Suppressor macrophage treated with lipopolysaccharide for 1 hour (primary cell): ENCODE results near the gene ATP2B1.
"Not testable (repeated sequence)": the region's sequence is repeated elsewhere in the genome, so short reads cannot be mapped to it uniquely, and the experiment has no call there.

ENCODE experiments used
- DNase-seq, 3 donors: peaks; one replicate each; pipeline ENCODE4 v3.0.0-alpha.2; 2020 to 2022

ATP2B1 gene

DNA sequence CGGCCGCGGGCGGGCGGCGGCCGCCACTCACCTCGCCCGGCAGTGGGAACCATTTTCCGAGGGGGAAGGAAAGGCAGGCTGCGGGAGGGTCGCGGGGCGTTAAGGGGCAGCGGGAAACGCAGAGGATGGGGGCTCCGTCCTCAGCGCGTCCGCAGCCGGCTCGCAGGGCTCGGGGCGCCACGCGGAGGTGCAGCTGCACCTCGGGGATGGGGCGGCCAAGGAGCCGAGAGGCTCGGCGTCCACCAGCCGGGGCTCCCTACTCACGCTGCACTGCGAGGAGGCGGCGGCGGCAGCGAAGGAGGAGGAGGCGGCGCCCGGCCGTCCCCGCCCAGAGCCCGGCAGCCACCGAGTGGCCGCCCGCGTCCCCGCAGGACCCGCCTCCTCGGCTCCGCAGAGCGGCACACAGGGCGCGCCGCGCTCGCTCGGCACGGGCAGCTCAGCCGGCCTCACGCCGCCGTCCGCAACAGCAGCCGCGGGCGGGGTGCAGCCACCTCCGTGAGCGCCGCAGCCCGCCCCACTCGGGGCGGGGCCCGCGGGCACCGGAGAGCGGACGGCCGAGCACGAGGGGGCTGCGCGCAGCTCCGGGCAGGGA lies at the start of gene ATP2B1:
Gene ATP2B1, minus strand, starts transcription at position 274 of the 592 bp plus-strand sequence. CDS start 52,952 bp downstream, outside the sequence.
- DNase-seq, result peak; percentile 93 to 96 (median 94)

DNA sequence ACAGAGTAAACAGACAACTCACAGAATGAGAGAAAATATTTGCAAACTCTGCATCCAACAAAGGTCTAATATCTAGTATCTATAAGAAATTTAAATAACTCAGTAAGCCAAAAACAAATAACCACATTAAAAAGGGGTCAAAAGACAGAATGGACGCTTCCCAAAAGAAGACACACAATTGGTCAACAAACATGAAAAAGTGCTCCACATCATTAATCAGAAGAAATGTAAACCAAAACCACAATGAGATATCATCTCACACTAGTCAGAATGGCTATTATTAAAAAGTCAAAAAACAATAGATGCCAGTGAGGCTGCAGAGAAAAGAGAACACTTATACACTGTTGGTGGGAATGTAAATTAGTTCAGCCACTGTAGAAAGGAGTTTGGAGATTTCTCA lies 49.3 kb upstream of the ATP2B1 start:
- DNase-seq, result not testable (repeated sequence)

DNA sequence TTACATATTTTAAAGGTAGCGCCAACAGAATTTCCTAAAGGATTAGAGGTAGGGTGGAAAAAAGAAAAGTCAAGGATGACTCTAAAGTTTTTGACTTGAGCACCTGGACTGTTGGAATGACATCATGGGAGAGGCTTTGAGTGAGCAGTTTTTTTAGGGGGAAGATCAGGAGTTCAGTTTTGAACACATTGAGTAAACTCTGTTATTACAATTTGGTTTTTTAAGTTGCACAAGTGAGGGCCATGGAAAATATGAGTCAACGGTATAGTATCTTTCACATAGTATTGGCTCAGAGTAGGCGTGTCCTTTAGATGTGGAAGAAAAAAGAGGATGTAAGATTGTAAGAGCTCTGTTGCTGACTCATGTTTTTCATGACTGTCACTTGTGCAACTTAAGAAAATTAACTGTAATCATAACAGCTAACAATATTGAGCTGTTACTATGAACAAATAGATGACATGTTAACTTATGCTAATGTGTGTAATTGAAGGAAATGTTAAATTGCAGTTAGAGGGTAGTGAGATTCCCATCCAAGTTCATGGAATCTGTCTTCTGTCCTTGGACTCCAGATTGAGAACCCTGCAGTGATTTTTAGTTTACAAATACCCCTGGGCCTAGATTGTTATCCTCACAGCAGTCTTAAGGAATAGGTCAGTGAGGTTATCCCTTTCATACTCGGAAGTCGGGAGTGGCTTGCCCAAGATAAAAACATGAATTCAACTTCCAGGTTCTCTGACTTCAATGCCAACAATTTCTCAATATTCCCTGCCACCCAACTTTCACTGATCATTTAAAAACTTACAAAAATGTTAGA lies 48.2 kb upstream of the ATP2B1 start:
- DNase-seq, result peak; percentile 91 to 100 (median 99)

DNA sequence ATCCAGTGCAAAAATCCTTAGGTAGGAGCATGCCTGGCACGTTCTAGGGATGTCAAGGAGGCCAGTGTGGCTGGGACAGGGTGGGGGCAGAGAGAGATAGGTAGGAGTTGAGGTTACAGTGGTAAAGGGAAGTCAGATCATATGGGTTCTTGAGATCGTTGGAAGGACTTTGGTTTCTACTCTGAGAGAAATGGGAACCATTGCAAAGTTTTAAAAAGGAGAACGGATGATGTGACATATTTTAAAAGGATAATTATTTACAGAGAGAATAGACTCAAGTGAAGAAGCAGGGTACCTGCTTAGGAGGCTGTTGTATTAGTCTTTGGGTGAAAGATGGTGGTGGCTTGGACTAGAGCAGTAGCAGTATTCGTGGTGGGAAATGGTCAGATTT lies 47.6 kb upstream of the ATP2B1 start:
- DNase-seq, result peak; percentile 33 to 59 (median 54)

DNA sequence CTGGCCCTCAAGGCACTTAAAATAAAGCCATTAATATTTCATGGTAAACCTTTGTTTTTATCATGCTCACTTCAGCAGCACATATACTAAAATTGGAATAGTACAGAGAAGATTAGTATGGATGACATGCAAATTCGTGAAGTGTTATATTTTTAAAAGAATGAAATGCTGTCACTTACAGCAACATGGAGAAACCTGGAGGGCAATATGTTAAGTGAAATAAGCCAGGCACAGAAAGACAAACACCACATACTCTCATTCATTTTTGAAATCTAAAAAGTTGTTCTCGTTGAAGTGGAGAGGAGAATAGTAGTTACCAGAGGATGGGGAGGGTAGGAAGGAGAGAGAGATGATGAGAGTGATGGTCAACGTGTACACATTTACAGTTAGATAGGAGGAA lies 45.4 kb upstream of the ATP2B1 start:
- no peak for DNase-seq

DNA sequence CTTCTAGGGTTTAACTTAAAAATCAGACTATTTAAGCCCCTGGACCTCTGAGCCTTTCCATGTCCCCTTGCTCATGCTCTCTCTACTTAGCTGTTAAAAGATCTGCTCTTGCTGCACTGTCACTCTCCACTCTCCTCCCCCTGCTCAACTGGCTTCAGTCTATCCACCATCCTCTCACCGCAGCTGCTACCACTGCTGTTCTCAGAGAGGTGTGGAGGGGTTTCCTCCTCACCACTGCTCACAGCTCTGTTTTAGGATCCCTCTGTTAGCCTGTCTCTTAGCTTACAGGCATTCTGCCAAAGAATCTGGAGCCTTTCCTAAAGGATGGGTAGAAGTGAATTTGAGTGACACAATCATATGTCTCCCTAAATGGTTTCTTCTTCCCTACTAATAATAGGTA lies 43.7 kb upstream of the ATP2B1 start:
- no peak for DNase-seq

DNA sequence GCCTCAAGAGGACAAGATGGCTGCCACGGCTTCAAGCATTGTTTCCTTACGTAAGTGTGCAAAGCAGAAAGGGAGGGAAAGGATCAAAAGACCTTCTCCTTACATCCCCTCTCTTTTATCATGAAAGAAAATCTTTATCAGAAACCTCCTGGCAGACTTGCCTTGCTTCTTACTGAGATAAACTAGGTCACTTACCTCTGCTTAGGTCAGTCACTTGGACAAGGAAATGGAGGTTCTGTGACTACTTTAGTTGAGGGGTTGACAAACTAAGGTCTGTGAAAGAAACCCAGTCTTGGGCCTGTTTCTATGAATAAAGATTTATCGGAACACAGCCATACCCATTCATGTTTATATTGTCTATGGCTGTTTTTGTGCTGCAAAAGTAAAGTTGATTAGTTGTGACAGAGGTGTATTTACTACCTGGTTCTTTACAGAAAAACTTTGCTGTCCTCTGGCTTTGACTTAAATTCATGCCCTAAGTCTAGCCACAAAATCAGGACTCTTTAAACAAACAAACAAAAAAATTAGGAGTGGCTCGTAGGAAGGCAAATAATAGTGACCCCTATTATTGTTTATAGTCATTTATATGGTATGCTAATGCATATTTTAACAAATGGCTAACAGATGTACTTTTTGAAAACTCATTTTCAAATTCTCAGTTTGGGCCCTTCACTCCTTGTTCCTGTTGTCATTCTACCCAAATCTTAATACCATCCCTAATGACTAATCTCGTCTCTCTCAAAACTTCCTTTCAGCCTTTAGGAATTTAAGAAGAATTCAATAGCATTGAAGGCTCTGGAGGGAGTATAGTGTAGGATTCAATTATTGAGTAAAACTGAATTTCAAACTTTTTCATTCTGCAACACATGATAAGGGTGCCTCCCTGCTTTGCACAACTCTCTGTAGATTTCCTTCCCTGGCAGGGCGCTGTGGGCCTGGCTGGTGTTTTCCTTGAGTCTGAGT lies 42.0 kb upstream of the ATP2B1 start:
- DNase-seq, result peak; percentile 41 to 62 (median 57)

DNA sequence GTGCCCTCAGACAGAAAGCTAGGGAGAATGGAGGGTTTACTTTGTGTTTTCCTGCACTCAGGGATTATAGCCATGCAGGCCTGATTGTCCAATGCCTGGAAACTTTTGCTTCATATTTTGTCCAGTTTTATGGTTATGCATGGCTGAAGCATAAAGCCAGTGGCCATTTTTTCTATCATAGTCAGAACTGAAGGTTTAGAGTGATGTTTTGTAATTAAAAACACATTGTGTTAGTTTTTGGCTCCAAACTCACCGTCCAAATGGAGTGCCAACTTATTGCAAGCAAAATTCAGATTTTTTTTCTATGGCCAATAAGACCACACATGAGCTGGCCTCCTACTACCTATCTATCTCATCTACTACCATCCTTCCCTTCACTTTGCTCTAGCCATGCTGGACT lies 40.2 kb upstream of the ATP2B1 start:
- DNase-seq, result no peak

DNA sequence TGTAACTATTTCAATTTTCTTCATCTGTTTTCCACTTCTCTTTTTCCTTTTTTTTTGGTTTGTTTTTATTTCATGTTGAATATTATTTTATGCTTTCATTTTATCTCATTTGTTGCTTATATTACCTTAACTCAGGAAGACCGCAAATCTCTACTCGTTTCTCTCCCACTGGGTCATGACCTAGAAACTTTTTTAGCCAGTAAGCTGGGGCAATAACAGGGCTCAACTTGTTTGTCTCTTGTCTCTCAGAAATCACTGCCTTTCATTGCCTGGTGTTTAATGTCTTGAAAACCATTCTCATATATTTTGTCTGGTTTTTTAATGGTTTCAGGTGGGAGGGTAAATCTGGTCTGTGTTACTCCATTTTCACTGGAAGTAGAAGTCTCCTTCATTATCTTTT lies 36.6 kb upstream of the ATP2B1 start:
- DNase-seq, result no peak

DNA sequence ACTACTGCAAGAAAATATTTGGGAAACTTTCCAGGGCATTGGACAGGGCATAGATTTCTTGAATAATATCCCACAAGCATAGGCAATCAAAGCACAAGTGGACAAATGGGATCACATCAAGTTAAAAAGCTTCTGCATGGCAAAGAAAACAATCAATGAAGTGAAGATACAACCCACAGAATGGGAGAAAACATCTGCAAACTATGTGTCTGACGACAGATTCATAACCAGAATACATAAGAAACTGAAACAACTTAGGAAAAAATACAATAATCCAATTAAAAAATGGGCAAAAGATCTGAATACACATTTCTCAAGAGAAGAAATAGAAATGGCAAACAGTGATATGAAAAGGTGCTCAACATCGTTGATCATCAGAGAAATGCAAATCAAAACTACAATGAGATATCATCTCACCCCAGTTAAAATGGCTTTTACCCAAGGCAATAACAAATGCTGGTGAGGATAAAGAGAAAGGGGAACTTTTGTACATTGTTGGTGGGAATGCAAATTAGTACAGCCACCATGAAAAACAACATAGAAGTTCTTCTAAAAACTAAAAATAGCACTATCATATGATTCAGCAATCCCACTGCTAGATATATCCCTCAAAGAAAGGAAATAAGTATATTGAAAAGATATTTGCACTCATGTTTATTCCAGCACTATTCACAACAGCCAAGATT lies 33.8 kb upstream of the ATP2B1 start:
- DNase-seq, result peak in 1 of 3 donors; percentile 31

DNA sequence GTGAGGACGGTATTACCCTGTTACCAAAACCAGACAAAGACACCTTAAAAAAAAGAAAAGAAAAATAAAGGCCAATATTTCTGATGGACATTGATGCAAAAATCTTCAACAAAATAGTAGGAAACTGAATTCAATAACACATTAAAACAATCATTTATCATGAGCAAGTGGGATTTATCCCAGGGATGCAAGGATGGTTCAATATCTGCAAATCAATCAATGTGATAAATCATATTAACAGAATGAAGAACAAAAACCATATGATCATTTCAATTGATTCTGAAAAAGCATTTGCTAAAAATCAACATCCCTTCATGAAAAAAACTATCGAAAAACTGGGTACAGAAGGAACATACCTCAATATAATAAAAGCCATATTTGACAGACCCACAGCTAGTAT lies 32.3 kb upstream of the ATP2B1 start:
- no peak for DNase-seq

DNA sequence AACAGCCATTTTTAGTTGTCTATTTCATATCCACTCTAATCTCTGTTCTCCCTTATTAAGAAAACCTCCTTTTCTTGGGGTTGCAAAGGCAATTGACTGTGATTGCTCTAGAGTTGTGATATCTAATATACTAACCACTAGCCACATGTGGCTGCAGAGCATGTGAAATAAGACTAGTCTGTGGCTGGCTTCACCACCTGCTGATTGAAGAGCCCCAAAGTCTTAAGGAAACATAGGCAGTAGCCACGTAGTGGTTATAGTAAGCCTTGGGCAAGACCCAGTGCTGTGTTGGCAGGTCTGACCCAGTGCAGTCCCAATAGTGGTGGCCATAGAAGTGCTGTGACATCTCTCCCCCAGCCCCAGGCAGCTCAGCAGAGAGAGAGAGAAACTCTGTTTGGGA lies 28.4 kb upstream of the ATP2B1 start:
- DNase-seq, result no peak

DNA sequence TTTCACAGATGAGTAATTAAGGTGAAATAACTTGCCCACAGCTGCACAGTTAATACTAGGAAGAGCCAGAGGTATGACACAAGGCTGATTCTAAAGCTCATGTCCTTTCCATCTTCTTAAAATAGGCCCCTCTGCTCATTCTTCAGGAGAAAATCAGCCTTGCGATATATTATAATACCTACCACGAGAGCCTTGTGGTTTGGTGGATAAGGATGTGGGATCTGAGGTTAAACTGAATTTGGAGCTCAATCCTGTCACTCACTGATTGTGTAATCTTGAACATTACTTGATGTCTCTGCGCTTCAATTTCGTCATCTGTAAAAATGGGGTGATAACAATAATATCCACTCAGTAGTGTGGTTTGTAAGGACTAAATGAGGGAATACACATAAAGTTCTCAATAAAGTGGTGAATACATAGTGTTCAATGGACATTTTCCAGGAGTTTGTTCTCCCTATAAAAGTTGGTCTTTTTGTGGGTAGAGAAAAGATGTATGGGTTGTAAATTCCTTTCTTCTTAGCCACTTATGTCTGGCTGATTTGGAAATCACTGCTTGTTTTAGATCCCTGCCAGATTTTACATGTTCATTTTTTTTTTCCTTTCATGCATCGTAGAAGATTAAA lies 25.1 kb upstream of the ATP2B1 start:
- peak; percentile 74 to 92 (median 90) for DNase-seq

DNA sequence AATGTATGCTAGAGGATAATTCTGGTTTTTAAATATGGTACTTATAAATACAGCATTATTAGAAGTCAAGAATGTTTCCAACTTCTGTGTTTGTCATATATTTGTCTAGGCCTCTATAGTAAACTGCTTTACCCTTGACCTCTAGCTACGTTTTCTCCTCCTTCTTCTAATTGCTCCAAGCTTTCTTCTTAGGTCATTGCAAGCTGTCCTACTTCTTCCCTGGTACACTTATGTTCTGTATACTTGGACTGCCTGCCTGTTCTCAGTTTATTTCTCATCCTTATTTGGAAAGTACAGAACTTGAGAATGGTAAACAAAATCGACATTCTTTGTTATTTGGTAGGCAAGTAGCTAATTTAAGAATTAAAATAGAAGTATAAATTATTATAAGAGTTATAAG lies 23.9 kb upstream of the ATP2B1 start:
- peak in 1 of 3 donors; percentile 29 for DNase-seq

DNA sequence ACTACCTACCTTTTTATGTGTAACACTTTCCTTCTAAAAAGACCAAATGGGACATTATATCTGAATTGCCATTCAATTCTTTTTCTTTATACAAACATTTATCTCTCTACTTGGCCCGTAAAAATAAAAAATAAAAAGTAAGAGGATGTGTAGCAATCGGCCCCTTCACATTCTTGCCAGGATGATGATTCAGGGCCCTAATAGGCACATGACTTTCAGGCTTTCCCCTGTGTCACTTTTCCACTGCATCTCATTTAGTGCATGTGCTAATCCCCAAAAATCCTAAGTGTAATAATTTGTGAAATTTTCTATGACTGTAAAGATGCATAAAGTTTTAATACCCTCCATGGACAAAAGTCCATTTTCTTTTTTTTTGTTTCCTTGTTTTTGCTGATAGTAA lies 23.0 kb upstream of the ATP2B1 start:
- DNase-seq, result peak; percentile 88 to 98 (median 96)

DNA sequence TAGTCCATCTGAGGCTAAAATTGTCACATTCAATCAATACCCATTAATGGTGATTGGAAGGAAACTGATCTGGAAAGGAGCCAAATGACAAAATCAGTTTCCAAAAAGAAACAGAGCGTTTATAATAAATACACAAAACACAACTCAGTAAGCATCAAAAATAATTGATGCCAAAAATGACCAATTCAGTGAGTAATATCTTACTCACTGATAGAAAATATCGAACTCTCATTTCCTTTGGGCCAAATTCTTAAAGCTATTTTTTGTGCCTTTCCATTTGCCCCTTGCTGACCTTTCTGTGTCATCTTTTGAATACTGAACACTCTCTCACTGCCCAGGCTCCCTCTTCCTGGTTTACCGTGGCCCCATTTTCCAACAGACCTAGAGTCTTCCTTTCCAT lies 22.5 kb upstream of the ATP2B1 start:
- peak; percentile 58 to 89 (median 84) for DNase-seq

DNA sequence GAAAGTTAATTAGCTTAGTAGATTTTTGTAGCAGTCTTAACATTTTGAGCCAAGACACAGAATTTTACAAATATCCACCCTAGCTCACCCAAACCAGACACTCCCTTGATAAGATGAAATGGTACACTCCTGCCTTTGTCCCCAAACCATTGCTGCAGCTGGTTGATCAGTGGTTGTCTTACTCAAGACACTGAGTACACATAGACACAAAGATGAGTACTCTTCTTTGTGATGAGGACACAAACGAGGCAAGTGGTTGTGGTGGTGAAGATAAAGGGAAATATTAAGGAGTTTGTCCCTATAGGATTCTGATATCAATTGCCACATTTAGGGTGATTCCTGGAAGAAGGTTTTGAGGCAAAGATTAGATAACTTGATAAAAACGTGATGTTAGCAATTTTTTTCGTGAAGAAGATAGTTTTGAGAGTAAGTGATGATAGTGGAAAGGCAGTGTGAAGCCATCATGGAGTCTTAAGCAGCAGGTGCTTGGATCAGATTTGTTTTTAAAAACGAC lies 21.4 kb upstream of the ATP2B1 start:
- DNase-seq, result no peak

DNA sequence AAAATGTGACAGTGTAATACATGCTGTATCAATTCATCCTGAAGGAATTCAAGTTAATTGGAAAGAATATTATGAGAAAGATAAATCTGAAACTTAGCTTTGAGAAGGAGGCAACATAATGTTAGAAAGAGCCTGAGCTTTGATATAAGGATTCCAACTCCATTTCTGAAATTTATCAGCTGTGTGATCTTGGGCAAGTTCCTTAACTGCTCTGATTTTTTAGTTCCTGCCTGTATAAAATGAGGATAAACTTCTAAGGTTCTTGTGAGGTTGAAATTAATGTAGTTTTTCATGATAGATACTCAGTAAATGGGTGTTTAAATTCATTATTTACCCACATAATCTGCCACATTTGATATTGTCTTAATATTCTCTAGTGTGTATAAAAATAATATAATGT lies 14.6 kb upstream of the ATP2B1 start:
- DNase-seq, result no peak

DNA sequence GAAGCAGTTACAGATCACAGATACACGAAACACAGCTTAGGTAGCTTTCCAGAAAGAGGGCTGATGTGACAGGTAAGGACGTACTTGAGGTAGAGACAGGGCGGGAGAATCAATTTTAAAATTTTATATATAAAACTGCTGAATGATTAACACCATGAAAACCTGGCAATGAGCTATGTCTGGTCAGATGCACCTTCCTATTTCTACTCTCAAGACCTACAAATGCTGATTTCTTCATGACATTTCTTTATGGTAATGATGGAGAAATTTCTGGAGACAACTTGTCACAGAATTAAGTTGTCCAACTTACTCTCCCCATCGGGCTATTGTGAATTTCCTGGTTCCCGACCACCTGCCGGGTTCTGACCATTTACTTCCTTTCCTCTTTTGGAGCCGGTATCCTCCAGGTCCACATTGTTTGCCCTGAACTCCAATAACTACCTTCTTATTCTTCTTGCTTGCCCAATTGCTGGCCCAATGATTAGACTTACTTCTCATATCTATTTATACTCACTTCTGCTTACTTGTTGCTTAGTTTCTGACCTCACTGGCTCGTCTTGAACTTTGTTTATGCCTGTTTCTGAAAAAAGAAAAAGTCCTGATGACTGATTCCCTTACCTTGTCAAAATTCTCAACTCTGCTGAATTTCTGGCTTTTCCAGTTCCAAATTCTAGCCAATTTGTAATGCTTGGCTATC lies 12.8 kb upstream of the ATP2B1 start:
- peak; percentile 72 to 92 (median 92) for DNase-seq

DNA sequence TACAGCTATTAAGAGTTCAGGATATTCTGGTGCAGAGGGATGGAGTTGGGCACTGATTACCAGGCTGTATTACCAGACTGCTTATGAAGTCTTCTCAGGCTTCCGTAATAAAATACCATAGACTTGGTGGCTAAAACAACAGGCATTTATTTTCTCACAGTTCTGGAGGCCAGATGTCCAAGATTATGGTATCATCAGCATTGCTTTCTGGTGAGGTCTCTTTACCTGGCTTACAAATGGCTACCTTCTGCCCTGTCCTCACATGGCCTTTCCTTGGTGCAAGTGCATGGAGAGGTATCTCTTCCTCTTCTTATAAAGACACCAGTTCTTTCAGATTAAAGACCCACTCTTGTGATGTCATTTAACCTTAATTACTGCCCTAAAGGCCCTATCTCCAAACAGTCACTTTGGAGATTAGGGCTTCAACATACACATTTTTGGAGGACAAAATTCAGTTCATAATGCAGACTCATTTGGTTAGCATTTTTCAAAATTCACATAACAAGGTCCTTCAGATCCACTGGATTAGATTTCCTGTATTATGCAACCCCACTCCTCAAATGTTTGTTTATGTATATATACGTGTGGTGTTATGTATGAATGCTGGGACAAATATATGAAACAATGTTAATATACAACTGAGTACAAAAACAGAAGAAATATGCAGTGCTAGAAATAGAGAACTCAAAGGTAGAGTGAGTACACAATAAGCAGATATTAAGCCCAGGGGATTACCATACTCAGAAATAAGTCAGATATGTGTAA lies 9.3 kb upstream of the ATP2B1 start:
- DNase-seq, result no peak

DNA sequence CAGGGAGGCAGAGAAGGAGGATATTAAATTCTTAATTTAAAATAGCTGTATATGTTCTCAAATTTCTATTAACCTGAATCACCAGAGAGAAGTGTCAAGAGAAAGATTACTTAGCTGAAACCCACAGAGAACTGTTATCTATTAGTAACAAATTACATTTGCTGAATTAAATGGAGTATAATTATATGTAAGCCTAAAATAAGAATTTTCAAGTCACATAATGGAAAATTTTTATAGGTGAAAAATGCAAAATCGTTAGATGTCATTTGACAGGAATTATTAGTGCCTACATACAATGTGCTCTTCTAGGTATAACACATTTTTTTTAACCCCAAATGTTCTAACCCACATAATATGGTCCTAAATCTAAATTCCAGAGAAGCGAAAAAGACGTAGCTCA lies 4.1 kb upstream of the ATP2B1 start:
- no peak for DNase-seq
